ENCODE measurements around the gene RPRD2.
A peak's percentile ranks its signal among the peaks of the same experiment; 100 is the strongest.

RPRD2 gene

DNA sequence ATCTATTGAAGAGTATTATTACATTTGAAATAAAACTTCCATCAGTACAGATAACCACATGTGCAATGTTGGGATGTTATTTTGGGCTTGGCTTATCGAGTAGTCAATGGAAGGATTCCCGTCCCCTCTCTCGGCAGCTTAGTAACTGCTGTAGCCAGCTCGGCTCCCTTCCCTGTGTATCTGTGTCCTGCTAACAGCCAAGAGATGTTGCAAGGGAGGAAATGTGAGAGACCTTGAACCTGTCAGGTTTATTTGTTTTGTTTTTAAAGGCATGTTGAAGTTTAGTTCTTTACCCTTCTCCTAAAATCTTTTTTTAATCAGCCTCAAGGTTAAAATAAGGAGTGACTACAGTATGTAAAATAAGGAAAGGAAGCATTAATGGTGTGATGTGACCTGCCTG lies 109.7 kb downstream of the RPRD2 start:
- no peak overlapping the region for H3K4me3 ChIP-seq (ENCODE audit: severe bottlenecking)
- no peak for TF ChIP-seq CTCF (IDR thresholded peaks at IDR 0.05; ENCODE audit: poor library complexity, severe bottlenecking)
- ATAC-seq (ENCODE audit: low read depth) (no peak), DNase-seq (ENCODE audit: low spot score) (no peak)
- H3K27me3 ChIP-seq (ENCODE audit: insufficient read depth, poor library complexity, severe bottlenecking): no peaks in the 10 kb centered on the region
- no peaks in the 10 kb centered on the region for H3K9me3 ChIP-seq (ENCODE audit: severe bottlenecking)
- peaks cover 25% of the 10 kb centered on the region for H3K4me1 ChIP-seq (ENCODE audit: insufficient read depth, poor library complexity, severe bottlenecking)
- peaks cover 38% of the 10 kb centered on the region for H3K36me3 ChIP-seq (ENCODE audit: low read depth)
- no peak overlapping the region for H3K27ac ChIP-seq (ENCODE audit: poor library complexity, severe bottlenecking)

DNA sequence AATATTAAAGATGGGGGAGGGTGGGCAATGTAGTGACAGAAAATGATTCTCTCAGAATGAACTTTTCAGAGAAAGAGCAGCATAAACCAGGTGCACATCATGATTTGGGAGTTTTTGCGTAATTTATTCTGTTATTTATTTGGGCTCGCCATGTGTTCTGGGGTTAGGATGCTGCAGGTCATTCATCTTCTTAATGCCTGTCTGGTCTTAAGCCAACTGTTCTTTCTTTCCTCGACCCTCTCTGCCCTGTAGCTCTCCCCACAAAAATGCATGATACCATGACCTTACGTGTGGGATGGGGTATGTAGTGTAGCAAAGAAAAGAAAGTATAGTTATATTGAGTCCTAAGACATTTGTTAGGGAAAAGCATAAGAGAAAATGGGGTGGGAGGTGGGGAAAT lies 110.9 kb downstream of the RPRD2 start:
- Histone ChIP-seq H3K4me1 (ENCODE audit: insufficient read depth, poor library complexity, severe bottlenecking) (peaks cover 27% of the 10 kb centered on the region), H3K27ac (ENCODE audit: poor library complexity, severe bottlenecking) (no peak overlapping the region), H3K36me3 (ENCODE audit: low read depth) (peaks cover 29% of the 10 kb centered on the region), H3K27me3 (ENCODE audit: insufficient read depth, poor library complexity, severe bottlenecking) (no peaks in the 10 kb centered on the region), H3K4me3 (ENCODE audit: severe bottlenecking) (no peak overlapping the region), H3K9me3 (ENCODE audit: severe bottlenecking) (no peaks in the 10 kb centered on the region)
- ATAC-seq (ENCODE audit: low read depth) (no peak), DNase-seq (ENCODE audit: low spot score) (no peak)
- TF ChIP-seq CTCF (IDR thresholded peaks at IDR 0.05; ENCODE audit: poor library complexity, severe bottlenecking): no peak

GRCh38 chr1:150476754-150477153 lies 112.8 kb downstream of the RPRD2 start:
- no peak overlapping the region for H3K4me3 ChIP-seq (ENCODE audit: severe bottlenecking)
- no peak for TF ChIP-seq CTCF (IDR thresholded peaks at IDR 0.05; ENCODE audit: poor library complexity, severe bottlenecking)
- H3K27me3 ChIP-seq (ENCODE audit: insufficient read depth, poor library complexity, severe bottlenecking): no peaks in the 10 kb centered on the region
- H3K9me3 ChIP-seq (ENCODE audit: severe bottlenecking): no peaks in the 10 kb centered on the region
- peaks cover 27% of the 10 kb centered on the region for H3K4me1 ChIP-seq (ENCODE audit: insufficient read depth, poor library complexity, severe bottlenecking)
- DNase-seq (ENCODE audit: low spot score) (no peak), ATAC-seq (ENCODE audit: low read depth) (no peak)
- H3K27ac ChIP-seq (ENCODE audit: poor library complexity, severe bottlenecking): peak overlapping the region; percentile 83
- peaks cover 10% of the 10 kb centered on the region for H3K36me3 ChIP-seq (ENCODE audit: low read depth)

DNA sequence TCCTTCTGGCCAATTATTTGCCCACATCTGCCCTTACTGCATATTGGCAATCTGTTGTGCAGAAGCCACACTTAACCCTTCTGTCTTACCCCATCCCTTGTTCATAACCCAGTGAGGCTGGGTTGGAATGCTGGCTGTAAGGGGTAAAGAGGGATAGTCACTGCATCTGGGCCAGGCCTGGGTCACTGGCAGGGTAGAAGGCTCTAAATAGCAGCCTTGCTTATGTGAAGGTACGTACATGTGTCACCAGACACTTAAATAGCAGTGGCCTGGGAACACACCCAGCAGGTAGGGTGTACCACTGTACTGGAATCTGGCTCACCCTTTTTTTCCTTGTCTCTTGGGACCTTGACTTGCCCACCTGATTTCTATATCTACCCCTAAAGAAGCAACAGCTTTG lies 113.4 kb downstream of the RPRD2 start:
- Histone ChIP-seq H3K36me3 (ENCODE audit: low read depth) (peaks cover 4% of the 10 kb centered on the region; the same call in 1 of the 2 replicates), H3K9me3 (ENCODE audit: severe bottlenecking) (no peaks in the 10 kb centered on the region), H3K4me3 (ENCODE audit: severe bottlenecking) (no peak overlapping the region), H3K4me1 (ENCODE audit: insufficient read depth, poor library complexity, severe bottlenecking) (peaks cover 27% of the 10 kb centered on the region), H3K27ac (ENCODE audit: poor library complexity, severe bottlenecking) (peak overlapping the region; percentile 83), H3K27me3 (ENCODE audit: insufficient read depth, poor library complexity, severe bottlenecking) (no peaks in the 10 kb centered on the region)
- no peak for TF ChIP-seq CTCF (IDR thresholded peaks at IDR 0.05; ENCODE audit: poor library complexity, severe bottlenecking)
- DNase-seq (ENCODE audit: low spot score) (no peak), ATAC-seq (ENCODE audit: low read depth) (peak; percentile 30)

DNA sequence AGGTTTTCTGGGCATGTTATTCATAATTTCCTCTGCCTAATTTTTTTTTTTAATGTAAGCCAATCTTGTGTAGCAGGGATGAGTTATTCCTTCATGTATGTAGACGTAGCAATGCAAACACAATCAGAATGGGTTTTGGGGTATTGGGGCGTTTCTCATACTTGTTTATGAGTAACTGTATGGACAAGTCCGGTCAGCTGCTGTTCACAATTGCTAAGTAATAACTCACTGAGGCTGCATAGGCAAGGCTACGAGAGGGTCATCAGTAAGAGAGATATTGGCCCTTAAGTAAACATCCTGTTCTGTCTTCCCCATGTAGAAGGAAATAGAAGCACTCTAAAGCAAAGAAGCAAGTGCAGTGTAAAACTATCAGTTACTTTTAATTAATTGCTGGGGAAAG lies 113.8 kb downstream of the RPRD2 start:
- Histone ChIP-seq H3K27ac (ENCODE audit: poor library complexity, severe bottlenecking) (peak overlapping the region; percentile 83), H3K9me3 (ENCODE audit: severe bottlenecking) (no peaks in the 10 kb centered on the region), H3K4me1 (ENCODE audit: insufficient read depth, poor library complexity, severe bottlenecking) (peaks cover 27% of the 10 kb centered on the region), H3K4me3 (ENCODE audit: severe bottlenecking) (no peak overlapping the region), H3K36me3 (ENCODE audit: low read depth) (0 out of 2 replicates have a peak, but pooled peaks cover 2% of the 10 kb centered on the region), H3K27me3 (ENCODE audit: insufficient read depth, poor library complexity, severe bottlenecking) (no peaks in the 10 kb centered on the region)
- peak; percentile 96 for ATAC-seq (ENCODE audit: low read depth)
- DNase-seq (ENCODE audit: low spot score): peak; percentile 74
- no peak for TF ChIP-seq CTCF (IDR thresholded peaks at IDR 0.05; ENCODE audit: poor library complexity, severe bottlenecking)

Measured in RWPE2 (cell line).